NCI-H1105 treated with DMSO at 0.1 percent for 48 hours (cell line): ENCODE results near the gene VIPR2.

Experiments used
- DNase-seq: peaks from one replicate; lab custom pipeline; 2025; lab: John Stamatoyannopoulos, UW

VIPR2 gene

DNA sequence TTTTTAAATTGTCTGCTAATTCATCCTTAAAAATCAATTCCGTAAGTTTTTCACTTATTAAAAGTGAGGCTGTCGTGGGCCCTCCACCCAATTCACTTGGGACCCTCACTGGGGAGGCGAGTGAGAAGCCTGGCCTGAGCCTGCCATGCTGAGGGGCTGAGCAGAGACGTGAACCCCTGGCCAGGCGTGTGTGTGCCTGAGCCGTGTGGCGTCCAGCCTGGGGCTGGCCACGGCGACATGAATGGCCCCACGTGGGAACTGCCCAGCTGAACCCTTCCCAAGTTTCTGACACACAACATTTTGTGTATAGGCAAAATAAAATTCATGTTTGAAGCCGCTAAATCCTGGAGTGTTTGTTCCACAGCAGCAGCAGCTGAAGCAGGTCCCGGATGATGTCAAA lies 13.0 kb upstream of the VIPR2 start:
- no peak for DNase-seq

DNA sequence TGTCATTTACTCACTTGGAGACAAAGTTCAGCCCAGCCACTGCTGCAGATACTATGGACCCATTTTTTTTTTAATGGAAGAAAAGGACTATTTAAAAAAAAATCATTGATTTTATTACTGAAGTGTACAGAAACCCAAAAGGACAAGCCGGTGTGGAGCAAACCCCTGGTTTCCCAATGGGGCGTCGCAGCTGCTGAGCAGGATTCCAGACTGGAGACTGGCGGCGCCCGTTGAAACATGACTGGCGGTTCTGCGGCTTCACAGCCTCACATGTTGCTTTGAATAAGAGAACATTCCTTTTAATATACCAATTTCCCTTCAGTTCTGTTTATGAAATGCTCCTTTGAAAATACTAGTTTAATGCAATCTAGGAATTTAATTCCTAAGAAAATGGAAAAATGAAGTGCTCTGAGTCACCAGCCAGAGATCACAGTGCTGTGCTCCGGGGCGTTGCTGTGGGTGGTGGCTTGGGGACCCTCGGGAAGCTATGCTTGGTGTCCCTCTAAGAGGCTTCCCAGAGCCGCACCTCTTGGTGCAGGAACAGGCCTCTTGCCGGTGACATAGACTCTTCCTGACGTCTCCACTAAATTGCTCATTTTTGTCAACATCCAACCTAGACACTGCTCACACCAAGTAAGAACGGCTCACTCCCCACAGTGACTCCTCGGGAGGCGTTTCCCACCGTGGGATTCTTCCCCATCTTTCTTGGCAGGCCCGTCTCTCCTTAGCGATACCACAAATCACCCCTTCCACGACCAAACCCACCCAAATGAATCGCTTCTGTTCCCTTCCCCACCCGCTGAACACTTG lies 12.0 kb upstream of the VIPR2 start:
- DNase-seq, result no peak

DNA sequence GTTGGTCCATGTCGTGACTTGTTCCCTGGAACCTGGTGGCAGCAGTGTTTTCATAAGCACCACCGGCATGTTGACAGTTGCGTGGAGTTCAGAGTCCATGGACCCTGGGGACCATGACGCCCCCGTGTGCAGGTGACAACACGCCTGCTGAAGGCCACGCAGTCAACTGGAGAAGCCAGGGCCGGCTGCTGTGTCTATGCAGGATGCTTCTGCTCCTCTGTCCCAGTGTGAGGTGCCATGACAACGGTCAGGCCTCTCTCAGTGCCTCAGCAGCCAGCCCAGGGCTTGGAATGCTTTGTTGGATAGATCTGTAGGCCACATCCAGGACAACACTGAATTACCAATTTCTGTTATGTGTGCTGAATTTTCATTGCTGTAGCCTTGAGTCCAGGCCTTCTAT lies 10.7 kb upstream of the VIPR2 start:
- DNase-seq, result no peak

DNA sequence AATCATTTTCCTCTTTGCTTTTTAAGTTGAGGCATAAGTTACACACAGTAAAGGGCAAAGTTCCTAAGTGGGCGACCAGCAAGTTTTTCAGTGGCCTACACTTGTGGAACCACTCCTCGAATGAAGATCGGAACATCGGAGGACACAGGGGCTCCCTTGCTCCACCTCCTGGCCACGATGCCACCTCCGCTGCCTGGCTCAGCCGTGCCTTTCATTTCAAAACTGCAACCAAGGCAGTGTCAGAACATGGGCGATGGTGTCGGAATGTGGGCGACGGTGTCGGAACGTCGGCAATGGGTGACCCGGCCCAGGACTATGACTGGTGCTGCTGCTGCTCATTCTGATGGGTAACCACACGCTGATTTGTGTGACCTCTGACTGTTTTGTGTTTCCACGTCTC lies 9.6 kb upstream of the VIPR2 start:
- DNase-seq, result no peak

DNA sequence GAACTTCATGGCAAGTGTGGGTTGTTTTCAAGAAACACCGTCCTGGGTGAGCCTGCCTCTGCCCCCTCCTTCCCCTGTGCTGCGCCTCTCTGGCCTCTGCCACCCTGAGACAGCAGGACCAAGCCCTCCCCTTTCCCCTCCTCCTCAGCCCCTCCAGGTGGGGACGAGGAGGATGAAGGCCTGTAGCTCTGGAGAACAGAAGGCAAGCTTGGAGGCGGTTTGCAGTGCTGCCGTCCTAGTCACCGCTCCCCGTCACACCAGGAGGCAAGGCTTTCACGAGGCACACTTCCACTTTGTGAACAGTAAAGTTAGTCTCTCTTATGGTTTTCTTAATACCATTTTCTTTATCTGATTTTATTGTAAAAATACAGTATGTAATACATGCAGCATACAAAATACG lies 8.8 kb upstream of the VIPR2 start:
- no peak for DNase-seq

DNA sequence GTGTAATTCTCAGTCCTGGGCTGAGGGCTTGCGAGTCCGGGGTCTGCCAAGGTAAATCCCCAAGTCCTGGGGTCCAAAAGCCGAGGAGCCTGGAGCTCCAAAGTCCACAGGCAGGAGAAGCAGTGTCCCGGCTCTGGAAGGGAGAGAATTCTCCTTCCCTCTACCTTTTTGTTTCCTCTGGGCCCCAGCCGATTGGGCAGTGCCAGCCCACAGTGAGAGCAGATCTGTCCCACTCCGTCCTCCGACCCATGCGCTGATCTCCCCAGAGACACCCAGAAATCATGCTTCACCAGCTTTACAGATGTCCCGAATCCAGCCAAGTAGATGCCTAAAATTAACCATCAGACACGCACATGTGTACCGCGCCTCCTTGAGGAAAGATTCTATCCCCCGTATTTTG lies 8.1 kb upstream of the VIPR2 start:
- DNase-seq, result no peak

DNA sequence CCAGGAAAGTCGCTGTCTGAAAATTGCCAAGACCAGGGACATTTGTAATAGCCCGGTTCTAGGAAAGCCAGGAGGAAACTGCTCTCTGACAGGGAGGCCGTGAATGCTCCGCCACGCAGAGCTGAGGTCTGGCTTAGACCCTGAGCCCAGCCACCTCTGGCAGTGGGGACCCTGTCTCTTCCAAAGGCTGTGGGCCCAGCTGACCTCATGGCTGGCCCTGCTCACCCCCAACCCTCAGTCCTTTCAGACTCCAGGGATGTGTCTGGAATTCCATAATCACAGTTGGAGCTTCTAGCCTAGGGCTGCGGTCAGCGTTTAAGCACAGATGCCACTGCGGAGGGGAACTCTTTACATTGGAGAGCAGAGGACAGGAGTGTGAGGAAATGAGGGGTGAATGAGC lies 6.6 kb upstream of the VIPR2 start:
- DNase-seq, result no peak

DNA sequence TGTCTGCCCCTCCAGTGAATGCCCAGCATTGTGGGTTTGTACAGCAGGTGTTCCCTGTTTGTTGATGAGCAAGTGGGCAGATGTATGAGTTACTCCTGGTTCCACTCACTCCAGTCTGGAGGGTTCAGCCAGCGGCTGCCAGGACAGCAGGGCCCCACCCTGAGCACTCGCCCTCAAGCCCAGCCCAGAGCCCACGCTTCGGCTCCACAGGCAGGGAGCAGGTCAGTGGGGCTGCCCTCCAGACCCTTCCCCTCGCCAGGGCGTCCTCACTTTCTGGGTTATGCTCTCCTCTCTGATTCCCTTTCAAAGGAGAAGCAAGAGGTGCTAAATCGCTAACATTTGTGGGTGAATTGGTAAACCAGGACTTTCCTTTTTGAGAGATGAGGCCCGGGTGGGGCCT lies 4.8 kb upstream of the VIPR2 start:
- no peak for DNase-seq

GRCh38 chr7:159148430-159149395 lies 4.0 kb upstream of the VIPR2 start:
- DNase-seq, result no peak

DNA sequence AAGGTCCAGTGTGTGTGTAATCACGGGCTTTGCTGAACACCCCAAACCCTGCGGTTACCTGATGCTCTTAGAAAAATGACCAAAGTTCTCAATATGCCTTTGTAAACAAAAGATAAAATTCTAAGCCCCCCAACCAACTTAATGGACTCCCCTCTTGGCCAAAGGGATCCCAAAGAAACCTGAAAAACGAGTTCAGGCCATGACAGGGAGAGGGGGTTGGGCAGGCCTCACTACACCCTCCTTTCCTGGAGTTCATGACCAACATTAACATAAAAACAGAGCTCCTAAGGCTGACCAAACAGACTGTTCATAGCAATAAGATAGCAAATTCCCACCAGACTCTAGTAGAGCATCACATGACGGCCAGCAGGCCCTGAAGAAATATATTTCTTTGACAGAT lies 3.0 kb upstream of the VIPR2 start:
- no peak for DNase-seq

- DNase-seq, result no peak
Observed at GRCh38 chr7:159147246-159147645, 2.6 kb upstream of the VIPR2 start.

GRCh38 chr7:159146084-159146858 lies 1.6 kb upstream of the VIPR2 start:
- DNase-seq, result no peak

GRCh38 chr7:159145490-159145855 lies 806 bp upstream of the VIPR2 start:
- no peak for DNase-seq

DNA sequence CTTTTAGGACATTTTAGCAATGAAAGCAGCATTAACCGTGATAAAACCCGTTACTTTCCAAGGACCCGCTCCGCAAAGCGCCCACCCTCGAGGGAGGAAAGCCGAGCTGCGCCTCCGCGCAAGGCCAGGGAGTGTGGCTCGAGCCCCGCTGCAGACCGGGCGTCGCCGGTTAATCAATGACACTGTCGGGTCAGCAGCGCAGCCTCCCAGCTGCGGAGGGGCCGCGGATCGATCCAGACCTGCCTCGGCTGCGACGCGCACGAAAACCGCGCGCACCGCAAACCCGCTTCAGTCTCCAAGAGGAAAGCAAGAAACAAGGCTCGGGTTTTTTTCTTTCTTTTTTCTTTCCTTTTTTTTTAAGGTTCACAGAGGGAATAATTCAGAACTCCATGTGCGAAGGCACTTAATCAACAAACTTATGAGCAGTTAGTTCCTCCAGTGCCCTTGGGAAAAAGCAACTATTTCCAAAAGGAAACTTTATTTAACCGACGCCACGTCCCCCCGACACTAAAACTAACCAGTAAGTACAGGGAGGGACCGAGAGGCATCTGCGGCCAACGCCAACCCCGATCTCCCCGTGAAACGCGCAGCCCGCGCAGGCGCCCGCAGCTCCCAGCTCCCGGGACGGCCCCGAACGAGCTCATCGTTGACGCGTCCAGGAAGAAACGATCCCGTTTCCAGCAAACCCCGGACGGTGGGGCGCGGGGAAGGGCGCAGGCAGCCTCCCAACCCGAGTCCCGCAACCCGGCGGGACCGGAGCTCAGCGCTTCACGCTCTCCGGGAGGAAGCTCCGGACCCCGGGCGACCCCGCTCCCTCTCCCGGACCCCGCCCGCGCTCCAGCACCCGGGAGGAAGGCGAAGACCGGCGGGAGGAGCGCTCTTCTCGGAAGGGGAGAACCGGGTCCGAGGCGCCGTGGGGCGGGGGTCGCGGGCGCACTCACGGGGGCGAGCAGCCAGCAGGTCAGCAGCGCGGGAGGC lies 598 bp downstream of the VIPR2 start:
- DNase-seq, result no peak

GRCh38 chr7:159142730-159143129 lies 1.9 kb downstream of the VIPR2 start:
- no peak for DNase-seq

- DNase-seq, result no peak
Observed at GRCh38 chr7:159142199-159142598, 2.5 kb downstream of the VIPR2 start.

DNA sequence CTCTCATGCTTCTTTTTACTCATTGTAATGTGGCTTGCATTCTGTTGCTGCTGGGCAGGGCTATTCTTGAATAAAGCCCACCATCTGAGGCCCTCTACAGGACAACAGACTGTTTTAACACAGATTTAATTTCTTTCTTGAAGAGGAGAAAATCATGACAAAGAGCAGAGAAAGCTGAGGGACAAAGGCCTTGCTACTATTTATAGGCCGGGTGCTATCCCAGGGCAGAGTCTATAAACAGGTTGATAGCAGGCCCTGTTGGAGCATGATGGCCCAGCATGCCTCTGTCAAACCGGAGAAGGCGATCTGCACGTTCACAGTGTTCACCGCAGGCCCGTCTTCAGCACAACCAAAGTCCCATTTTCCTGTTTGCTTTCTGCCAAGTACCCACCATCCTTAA lies 3.0 kb downstream of the VIPR2 start:
- no peak for DNase-seq

DNA sequence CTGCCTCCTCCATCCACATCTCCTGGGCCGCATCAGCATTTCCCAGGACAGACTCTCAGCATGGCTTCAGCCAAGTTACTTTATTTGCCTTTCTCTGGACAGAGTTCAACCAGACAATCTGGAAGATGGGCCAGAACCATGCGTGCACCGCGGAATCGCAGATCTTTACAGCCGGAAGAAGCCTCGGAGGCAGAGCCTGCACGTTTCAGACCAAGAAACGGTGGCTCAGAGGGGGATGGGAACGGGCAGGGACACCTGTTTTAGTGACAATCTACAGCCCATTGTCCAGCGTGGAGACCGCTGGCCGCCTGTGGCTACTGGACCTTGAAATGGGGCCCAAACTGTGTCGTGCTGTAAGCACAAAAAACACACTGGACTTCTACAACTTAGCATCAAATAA lies 3.5 kb downstream of the VIPR2 start:
- DNase-seq, result no peak

DNA sequence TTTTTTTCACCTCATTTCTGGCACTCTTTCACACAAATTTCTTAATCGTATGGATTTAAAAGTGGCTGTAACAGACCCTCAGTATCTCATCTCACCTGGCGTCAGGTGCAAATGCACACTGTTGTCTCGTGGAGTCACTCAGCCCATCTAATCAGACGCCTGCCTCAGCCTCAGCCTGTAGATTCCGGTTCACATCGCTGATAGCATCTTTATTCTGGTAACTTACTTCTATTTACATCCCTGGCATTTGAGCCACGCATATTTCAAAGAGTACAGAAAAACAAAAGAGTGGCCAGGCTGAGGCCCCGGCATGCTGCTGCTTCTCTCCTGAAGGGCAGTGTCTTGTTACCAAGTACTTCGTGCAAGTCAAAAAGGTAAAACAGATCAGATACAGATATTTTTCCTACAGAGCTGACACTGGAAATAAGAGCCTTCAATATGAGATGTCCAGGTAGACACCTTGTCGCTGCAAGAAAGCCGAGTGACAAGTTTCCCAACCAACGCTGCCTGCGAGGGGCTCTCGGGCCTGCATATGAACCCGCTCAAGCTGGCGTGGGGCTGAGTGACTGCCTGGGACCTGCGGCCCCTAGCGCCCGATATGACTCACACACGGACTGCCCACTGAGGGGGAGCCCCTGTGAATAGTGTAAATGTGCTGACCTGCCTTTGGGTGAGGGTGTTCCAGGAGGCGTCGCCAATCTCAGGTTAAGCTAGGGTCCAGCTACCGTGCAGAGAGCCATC lies 4.3 kb downstream of the VIPR2 start:
- DNase-seq, result no peak

- no peak for DNase-seq
Observed at GRCh38 chr7:159139639-159140038, 5.0 kb downstream of the VIPR2 start.

- peak; percentile 17 for DNase-seq
Observed at GRCh38 chr7:159139202-159139601, 5.5 kb downstream of the VIPR2 start.
